HepG2 (cell line): ENCODE results near the gene SEMA3C.

Experiments
- CBX2 ChIP-seq, 2 experiments: fragments of 200-600 bp in 1 of 2; sonication (generic); formaldehyde crosslinking in 1 of 2; IDR thresholded peaks; 2 replicates each; pipeline versions ENCODE4 v1.7.0 to v1.8.1; 2018 to 2022; ENCODE audit warnings: low read depth in 2 of 2, low read length in 1 of 2, mild to moderate bottlenecking in 1 of 2, missing genetic modification reagents in 1 of 2
- ZBTB40 ChIP-seq, 2 experiments: fragments of 450-650 bp in 1 of 2; sonication (generic) in 1 of 2; formaldehyde crosslinking in 1 of 2; IDR thresholded peaks; 2 replicates each; pipeline versions ENCODE4 v1.6.1 to v1.8.0; 2016 to 2022; ENCODE audit warnings: antibody characterized with exemption in 1 of 2, mild to moderate bottlenecking in 1 of 2, missing genetic modification reagents in 1 of 2

- TF ChIP-seq CBX2 (IDR thresholded peaks at IDR 0.05; ENCODE audit: low read depth, low read length) (no peak), CBX2 (CRISPR knock-in tag; IDR thresholded peaks at IDR 0.05; ENCODE audit: low read depth) (no peak), ZBTB40 (IDR thresholded peaks at IDR 0.05) (no peak), ZBTB40 (CRISPR knock-in tag; IDR thresholded peaks at IDR 0.05) (no peak)
These were observed 133.6 kb downstream of the SEMA3C start for GRCh38 chr7:80785276-80785675.
